Testis (tissue), 2 donors: ENCODE results near the gene METTL22.

ENCODE experiments used
- CTCF ChIP-seq, 3 experiments: fragments of 450-650 bp in 2 of 3; fragments of 200-600 bp in 1 of 3; sonication (generic) in 1 of 3; IDR thresholded peaks; one replicate each; pipeline ENCODE4 v1.5.1; 2016 to 2019; ENCODE audit warnings: antibody characterized with exemption in 3 of 3, mild to moderate bottlenecking in 2 of 3, moderate library complexity in 1 of 3
- POLR2A ChIP-seq: fragments of 450-650 bp; IDR thresholded peaks from one replicate; pipeline ENCODE4 v1.6.1; 2017; ENCODE audit warnings: antibody characterized with exemption, mild to moderate bottlenecking, moderate library complexity

GRCh38 chr16:8620535-8620934 is 963 bp upstream of the METTL22 start:
- TF ChIP-seq POLR2A (no peak), CTCF (IDR thresholded peaks at IDR 0.05) (no peak)
